ENCODE results near the gene PKMYT1. TPM values are rescaled to one million over a fixed set of nuclear protein-coding genes. Genes with fewer than 3 reads are reported as not detected.

The PKMYT1 gene
- polyA plus RNA-seq, 4 donors: 13.1 to 26.8 (median 16.5) TPM

DNA sequence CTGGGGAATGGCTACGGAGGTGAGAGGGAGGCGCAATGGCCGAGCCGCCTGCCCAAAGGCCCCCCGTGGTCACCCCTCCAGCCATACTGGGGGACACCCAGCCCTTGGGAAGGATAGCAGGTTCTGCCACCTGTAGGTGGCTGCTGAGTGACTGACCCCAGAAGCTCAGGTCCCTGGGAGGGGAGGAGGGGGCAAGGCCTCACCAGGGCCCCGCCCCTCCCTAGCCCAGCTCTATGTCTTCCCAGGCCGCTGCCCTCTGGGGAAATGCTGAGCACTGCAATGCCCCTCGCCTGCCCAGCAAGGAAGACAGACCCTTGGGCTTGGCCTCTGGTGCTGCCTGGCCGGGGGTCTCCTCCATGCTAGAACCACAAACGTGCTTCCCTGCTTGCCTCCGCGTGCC is 21.1 kb upstream of the PKMYT1 start:
- DNase-seq (ENCODE audit: low read depth in 4 of 4, low spot score in 3 of 4): no peak

GRCh38 chr16:3000540-3000939 is 20.3 kb upstream of the PKMYT1 start:
- DNase-seq (ENCODE audit: low read depth in 4 of 4, low spot score in 3 of 4): no peak

DNA sequence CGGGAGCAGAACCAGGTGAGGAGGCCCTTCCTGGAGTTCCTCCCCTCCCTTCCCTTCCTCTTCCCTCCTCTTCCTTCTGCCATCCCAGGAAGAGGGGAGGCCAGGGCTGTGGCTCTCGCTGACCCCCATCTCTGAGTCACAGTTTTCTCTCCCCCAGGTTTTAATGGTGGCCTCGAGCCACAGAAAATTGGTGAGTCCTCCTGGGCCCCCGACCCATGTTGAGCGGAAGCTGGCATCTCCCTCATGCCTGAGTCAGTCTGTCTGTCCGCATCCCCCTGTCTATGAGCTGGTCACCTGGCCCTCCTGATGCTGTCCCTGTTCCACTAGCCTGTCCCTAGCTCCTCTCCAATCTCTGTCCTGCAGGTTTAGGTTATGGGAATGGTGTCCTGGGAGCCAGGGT is 19.7 kb upstream of the PKMYT1 start:
- DNase-seq (ENCODE audit: low read depth in 4 of 4, low spot score in 3 of 4): no peak

- DNase-seq (ENCODE audit: low read depth in 4 of 4, low spot score in 3 of 4): no peak
These were observed 16.1 kb upstream of the PKMYT1 start for GRCh38 chr16:2996298-2996697.

DNA sequence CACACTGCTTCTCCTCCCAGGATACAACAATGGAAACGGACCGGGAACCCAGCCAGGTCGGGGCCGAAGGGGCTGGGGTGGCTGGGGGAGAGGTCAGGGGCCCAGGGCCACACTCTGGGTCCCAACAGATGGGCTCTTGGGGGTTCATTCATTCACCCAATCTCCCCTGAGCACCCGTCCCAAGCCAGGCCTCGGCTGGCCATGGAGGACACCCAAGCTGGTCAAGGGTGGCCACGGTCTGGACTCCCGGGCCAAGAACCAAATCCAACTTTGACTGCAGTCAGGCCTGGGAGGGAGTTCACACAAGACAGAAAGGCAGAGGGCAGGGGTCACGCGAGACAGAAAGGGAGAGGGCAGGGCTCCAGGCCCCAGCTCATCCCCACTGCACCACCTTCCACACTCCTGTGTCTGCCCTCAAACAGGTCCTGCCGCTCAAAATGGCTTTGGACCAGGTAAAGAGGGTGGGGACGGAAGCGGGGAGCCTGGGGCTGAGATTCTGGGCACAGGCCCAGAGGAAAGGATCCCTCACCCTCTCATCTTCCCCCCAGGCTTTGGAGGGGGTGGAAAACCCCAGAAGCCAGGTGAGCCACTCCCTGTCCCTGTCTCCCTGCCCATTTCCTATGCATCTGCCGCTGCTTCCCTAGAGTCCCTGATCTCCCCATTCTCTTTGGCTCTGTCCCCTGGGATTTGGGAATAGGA is 12.3 kb upstream of the PKMYT1 start:
- no peak for DNase-seq (ENCODE audit: low read depth in 4 of 4, low spot score in 3 of 4)

DNA sequence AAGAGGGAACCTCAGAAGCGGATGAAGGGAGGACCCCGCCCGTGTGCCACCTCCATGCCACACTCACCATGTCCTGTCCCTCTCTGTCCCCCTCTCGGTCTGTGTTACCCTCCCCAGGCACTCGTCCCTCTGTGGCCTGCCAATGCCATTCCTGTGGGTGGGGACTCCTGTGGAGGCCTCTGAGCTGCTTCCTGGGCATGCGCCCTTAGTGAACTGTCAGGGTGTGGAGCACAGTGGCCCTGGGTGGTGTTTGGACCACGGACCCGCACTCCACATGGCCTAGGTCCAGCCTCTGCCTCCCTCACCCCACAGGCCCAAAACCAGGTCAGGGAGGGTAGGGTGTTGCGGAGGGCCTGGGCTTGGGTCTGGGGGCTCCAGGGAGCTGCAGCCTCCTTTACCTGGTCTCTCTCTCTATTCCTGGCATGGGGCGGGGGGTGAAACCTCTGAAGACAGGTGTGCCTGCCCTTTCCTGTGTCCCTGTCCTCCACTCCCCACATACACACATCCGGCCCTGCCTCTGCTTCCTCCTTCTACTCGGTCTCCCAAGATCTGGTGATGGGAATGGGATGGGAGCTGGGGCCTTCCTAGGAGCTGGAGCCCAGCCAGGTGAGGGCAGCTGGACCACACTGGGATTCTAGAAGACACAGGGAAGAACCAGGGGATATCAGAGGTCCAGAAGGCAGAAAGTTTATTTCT is 11.5 kb upstream of the PKMYT1 start:
- no peak for DNase-seq (ENCODE audit: low read depth in 4 of 4, low spot score in 3 of 4)

- DNase-seq (ENCODE audit: low read depth in 4 of 4, low spot score in 3 of 4): no peak
These were observed 10.6 kb upstream of the PKMYT1 start for GRCh38 chr16:2990891-2991290.

DNA sequence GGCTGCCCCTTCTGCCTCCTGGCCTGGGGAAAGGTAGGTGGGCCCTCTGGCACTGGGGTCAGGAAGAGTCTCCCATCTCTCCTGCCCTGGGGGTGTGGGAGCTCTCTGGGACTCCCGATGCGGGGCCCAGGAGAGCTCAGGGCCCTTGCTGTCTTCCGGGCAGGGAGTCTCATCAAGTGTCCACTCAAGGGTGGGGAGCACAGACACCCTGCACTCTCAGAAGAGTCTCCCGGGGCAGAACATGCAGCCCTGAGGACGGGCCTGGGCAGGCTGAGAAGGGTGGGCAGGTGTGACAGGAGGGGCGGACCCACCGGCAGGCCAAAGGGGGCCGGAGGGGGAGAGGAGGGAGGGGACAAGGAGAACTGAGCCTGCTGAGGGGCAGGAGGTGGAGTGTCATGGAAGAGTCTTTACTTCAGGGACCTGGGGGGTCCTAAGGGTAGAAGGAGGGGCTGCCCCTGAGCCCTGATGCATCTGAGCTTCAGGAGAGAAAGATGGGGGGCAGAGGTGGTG is 8.4 kb upstream of the PKMYT1 start:
- no peak for DNase-seq (ENCODE audit: low read depth in 4 of 4, low spot score in 3 of 4)

DNA sequence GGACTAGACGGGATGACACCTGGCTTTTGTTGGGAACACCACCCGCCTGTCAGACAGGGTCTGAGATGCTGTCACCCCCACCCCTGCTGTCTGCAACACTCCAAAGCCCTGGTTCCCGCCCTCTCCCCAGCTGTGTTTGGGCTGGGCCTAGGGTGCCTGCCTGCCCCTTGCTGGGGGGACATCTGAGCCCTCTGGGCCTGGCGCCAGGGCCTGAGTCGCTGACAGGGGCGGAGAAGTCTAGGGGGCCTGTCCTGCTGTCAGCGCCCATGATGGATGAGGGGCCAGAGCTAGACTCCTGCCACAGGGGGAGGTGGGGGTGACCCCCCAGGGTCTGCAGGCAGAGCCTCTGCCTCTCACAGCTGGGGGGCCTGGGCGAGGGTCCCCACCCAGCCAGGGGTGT is 7.6 kb upstream of the PKMYT1 start:
- no peak for DNase-seq (ENCODE audit: low read depth in 4 of 4, low spot score in 3 of 4)

GRCh38 chr16:2987286-2987685 is 7.0 kb upstream of the PKMYT1 start:
- DNase-seq (ENCODE audit: low read depth in 4 of 4, low spot score in 3 of 4): no peak

- DNase-seq (ENCODE audit: low read depth in 4 of 4, low spot score in 3 of 4): no peak
These were observed 6.5 kb upstream of the PKMYT1 start for GRCh38 chr16:2986623-2987188.

DNA sequence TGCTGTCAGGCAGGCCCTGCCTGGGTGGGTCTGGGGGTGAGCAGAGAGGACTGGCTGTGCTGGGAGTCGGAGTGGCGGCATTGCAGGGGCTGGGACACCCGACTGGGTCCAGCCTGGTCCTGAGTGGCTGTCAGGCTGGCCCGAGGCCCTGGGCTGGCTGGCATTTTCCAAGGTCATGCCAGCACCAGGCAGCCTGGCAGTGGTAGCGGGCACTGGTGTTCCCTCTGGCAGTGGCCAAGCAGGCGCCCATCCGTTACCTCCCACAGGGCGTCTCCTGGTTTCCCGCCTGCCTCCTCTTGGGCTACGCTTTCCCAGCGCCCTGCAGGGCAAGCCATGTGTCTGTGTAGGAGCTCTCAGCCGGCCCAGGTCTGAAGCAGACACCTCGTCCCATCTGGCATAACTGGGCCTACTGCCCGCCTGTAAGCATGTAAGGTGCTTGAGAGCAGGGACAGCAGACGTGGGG is 5.7 kb upstream of the PKMYT1 start:
- no peak for DNase-seq (ENCODE audit: low read depth in 4 of 4, low spot score in 3 of 4)

GRCh38 chr16:2985462-2985861 is 5.2 kb upstream of the PKMYT1 start:
- DNase-seq (ENCODE audit: low read depth in 4 of 4, low spot score in 3 of 4): no peak

DNA sequence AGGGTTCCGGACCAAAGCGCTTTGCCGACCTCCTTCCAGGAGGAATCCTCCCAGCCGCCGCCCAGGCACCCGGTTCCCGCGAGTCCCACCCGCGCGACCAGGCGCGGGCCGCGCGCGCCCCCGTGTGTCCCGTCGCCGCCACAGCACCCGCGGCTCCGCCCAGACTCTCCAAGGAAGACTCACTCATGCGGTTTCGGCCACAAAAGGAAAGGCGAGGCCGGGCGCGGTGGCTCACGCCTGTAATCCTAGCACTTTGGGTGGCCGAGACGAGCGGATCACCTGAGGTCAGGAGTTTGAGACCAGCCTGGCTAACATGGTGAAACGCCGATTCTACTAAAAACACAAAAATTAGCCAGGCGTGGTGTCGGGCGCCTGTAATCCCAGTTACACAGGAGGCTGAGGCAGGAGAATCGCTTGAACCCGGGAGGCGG is 3.5 kb upstream of the PKMYT1 start:
- DNase-seq (ENCODE audit: low read depth in 4 of 4, low spot score in 3 of 4): peak in 1 of 4 donors; percentile 59

DNA sequence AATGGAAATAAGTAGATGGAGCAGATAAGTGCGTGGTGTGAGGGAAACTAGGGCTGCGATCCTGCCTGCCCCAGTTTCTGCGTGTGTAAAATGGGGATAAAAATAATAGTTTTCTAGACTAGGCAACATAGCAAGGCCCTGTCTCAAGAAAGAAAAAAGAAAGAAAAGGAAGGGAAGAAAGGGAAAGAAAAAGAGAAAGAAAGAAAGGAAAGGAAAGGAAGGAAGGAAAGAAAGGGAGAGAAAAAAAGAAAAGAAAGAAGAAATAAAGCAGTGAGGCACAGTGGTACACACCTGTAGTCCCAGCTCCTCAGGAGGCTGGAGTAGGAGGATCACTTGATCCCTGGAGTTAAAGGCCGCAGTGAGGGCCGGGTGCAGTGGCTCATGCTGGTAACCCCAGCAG is 2.2 kb upstream of the PKMYT1 start:
- DNase-seq (ENCODE audit: low read depth in 4 of 4, low spot score in 3 of 4): no peak

- DNase-seq (ENCODE audit: low read depth in 4 of 4, low spot score in 3 of 4): no peak
These were observed 1.6 kb upstream of the PKMYT1 start for GRCh38 chr16:2981899-2982250.

GRCh38 chr16:2981177-2981898 is 1.1 kb upstream of the PKMYT1 start:
- DNase-seq (ENCODE audit: low read depth in 4 of 4, low spot score in 3 of 4): no peak

- DNase-seq (ENCODE audit: low read depth in 4 of 4, low spot score in 3 of 4): no peak
These were observed 498 bp downstream of the PKMYT1 start for GRCh38 chr16:2979669-2980226.

DNA sequence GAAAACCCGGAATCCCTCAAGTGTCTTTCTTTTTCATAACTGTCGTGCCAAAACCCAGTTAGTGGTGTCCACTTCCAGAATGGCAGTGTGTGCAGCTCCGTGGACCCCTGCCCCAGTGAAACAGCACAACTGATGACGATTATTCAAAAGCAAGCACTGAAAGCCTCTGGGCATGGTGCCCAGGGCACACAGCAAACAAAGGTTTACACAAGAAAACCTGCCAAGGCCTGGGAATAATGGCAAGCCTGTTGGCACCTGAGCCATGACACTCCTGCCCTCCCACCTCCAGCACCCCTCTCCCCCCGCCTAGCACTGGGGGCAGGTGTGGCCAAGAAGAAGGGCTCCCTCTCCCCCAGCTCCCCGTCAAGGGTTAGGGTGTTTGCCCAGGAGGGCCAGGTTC is 2.8 kb downstream of the PKMYT1 start:
- no peak for DNase-seq (ENCODE audit: low read depth in 4 of 4, low spot score in 3 of 4)

DNA sequence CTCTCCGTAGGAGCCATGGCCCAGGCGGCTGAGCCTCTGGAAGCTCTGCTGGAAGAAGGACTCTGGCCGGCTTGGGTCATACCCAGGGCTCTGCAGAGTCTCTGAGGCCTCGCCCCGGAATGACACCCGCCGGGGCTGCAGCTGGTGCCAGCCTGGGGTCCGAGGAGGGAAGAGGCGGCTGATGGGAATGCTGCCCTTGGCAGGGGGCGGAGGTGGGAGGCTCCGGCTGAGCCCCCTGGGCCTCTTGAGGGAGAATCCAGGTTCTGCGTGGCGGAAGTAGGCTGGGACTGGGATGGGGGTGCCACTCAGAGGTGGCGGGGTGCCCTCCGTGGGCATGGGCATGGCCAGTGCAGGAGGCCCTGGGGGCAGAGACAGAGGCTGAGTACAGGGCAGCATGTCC is 3.6 kb downstream of the PKMYT1 start:
- no peak for DNase-seq (ENCODE audit: low read depth in 4 of 4, low spot score in 3 of 4)

GRCh38 chr16:2976201-2976600 is 4.0 kb downstream of the PKMYT1 start:
- DNase-seq (ENCODE audit: low read depth in 4 of 4, low spot score in 3 of 4): no peak

Data from left renal pelvis (tissue), 4 donors.